HG03135 (cell line): Measurements from ENCODE around the gene EGLN1.

ENCODE experiments used
- ATAC-seq: cut with Tn5 transposase; IDR thresholded peaks from one replicate; pipeline ENCODE4 v1.9.1; 2021; ENCODE audit warnings: mild to moderate bottlenecking, moderate library complexity; ENCODE audit not compliant: unreplicated experiment

Gene EGLN1

GRCh38 chr1:231401478-231401877, 20.6 kb downstream of the EGLN1 start:
- no peak for ATAC-seq

- ATAC-seq = no peak
Observed at GRCh38 chr1:231397886-231398671, 24.0 kb downstream of the EGLN1 start.

GRCh38 chr1:231396643-231397042, 25.4 kb downstream of the EGLN1 start:
- no peak for ATAC-seq

GRCh38 chr1:231395998-231396390, 26.1 kb downstream of the EGLN1 start:
- no peak for ATAC-seq

GRCh38 chr1:231395076-231395997, 26.8 kb downstream of the EGLN1 start:
- no peak for ATAC-seq

GRCh38 chr1:231393668-231394067, 28.4 kb downstream of the EGLN1 start:
- no peak for ATAC-seq

- no peak for ATAC-seq
Observed at GRCh38 chr1:231392389-231393131, 29.5 kb downstream of the EGLN1 start.

GRCh38 chr1:231390071-231390470, 32.0 kb downstream of the EGLN1 start:
- ATAC-seq = no peak

GRCh38 chr1:231387770-231388669, 34.1 kb downstream of the EGLN1 start:
- ATAC-seq = no peak

GRCh38 chr1:231386466-231386865, 35.6 kb downstream of the EGLN1 start:
- ATAC-seq = no peak

GRCh38 chr1:231385416-231385748, 36.7 kb downstream of the EGLN1 start:
- ATAC-seq = no peak

GRCh38 chr1:231384696-231385415, 37.2 kb downstream of the EGLN1 start:
- no peak for ATAC-seq

GRCh38 chr1:231383159-231383860, 38.8 kb downstream of the EGLN1 start:
- ATAC-seq = no peak

- ATAC-seq = no peak
Observed at GRCh38 chr1:231382426-231382825, 39.7 kb downstream of the EGLN1 start.

- ATAC-seq = no peak
Observed at GRCh38 chr1:231381729-231382128, 40.4 kb downstream of the EGLN1 start.

GRCh38 chr1:231376875-231377549, 45.1 kb downstream of the EGLN1 start:
- ATAC-seq = peak; percentile 65

GRCh38 chr1:231376101-231376500, 46.0 kb downstream of the EGLN1 start:
- ATAC-seq = no peak

- ATAC-seq = no peak
Observed at GRCh38 chr1:231374394-231374793, 47.7 kb downstream of the EGLN1 start.

GRCh38 chr1:231372501-231372900, 49.6 kb downstream of the EGLN1 start:
- ATAC-seq = no peak
